HepG2 (cell line): ENCODE measurements around the gene APC2. TPM values are rescaled to one million over a fixed set of nuclear protein-coding genes. Genes with fewer than 3 reads are reported as not detected.

Source experiments
- ATF1 ChIP-seq: IDR thresholded peaks from 2 replicates; pipeline ENCODE4 v1.6.1; 2016; ENCODE audit warnings: mild to moderate bottlenecking, control low read depth
- ATF7 ChIP-seq, 2 experiments: fragments of 450-650 bp in 1 of 2; sonication (generic) in 1 of 2; formaldehyde crosslinking in 1 of 2; IDR thresholded peaks; 2 replicates each; pipeline versions ENCODE4 v1.4.0 to v1.6.1; 2016 to 2020; ENCODE audit warnings: antibody characterized with exemption in 1 of 2, mild to moderate bottlenecking in 1 of 2, missing genetic modification reagents in 1 of 2
- CEBPB ChIP-seq: IDR thresholded peaks from 2 replicates; pipeline ENCODE4 v1.6.1; 2011; ENCODE audit warnings: low read depth, low read length, improper control_type of control experiment, borderline replicate concordance
- NCOA2 ChIP-seq: sonication (generic); formaldehyde crosslinking; IDR thresholded peaks from 2 replicates; pipeline ENCODE4 v1.8.0; 2022; ENCODE audit warnings: inconsistent platforms
- ZEB1 ChIP-seq: IDR thresholded peaks from 2 replicates; pipeline ENCODE4 v1.6.1; 2012; ENCODE audit warnings: mild to moderate bottlenecking, low read depth, inconsistent platforms; ENCODE audit not compliant: insufficient replicate concordance
- ZFP36 ChIP-seq: fragments of 150-350 bp; IDR thresholded peaks from 2 replicates; pipeline ENCODE4 v1.6.1; 2018; ENCODE audit warnings: borderline replicate concordance, low read length, low read depth; ENCODE audit not compliant: partially characterized antibody
- ZNF124 ChIP-seq: sonication (generic); formaldehyde crosslinking; IDR thresholded peaks from 2 replicates; pipeline ENCODE4 v1.4.0; 2020; ENCODE audit warnings: missing genetic modification reagents
- ZNF75D ChIP-seq: sonication (generic); formaldehyde crosslinking; IDR thresholded peaks from 2 replicates; pipeline ENCODE4 v1.8.1; 2023; ENCODE audit warnings: missing genetic modification reagents, mild to moderate bottlenecking, borderline replicate concordance
- ZNF777 ChIP-seq: sonication (generic); formaldehyde crosslinking; IDR thresholded peaks from 2 replicates; pipeline ENCODE4 v1.4.0; 2020; ENCODE audit warnings: missing genetic modification reagents
- polyA plus RNA-seq, 8 experiments: library from polyadenylated mRNA; depleted of rRNA in 3 of 8; stranded (reverse) in 7 of 8; unstranded in 1 of 8; fragments of >200 nt; fragmentation: Illumina TruSeq in 4 of 8; extraction: Trizol in 4 of 8; gene quantifications; 2 replicates each; pipeline versions ENCODE4 v1.2.1 to v1.2.3, GENCODE V29; 2011 to 2016; ENCODE audit warnings: low read depth in 4 of 8, missing spikeins in 1 of 8, mixed read lengths in 1 of 8; ENCODE audit not compliant: insufficient read depth in 1 of 8
- total RNA-seq, 5 experiments: library from RNA; depleted of rRNA; stranded (reverse); fragments of >200 nt; fragmentation: Illumina TruSeq; extraction: Trizol; gene quantifications; 2 replicates each; pipeline ENCODE4 v1.2.3, GENCODE V29; 2016; ENCODE audit warnings: low read depth in 1 of 5
- TF ChIP-seq, protein P1 (sequence below): sonication (generic); formaldehyde crosslinking; IDR thresholded peaks from 2 replicates; pipeline ENCODE4 v1.5.0; 2020; ENCODE audit warnings: mild to moderate bottlenecking, missing genetic modification reagents, borderline replicate concordance
- TF ChIP-seq, protein P2 (sequence below): sonication (generic); formaldehyde crosslinking; IDR thresholded peaks from 2 replicates; pipeline ENCODE4 v1.4.0; 2020; ENCODE audit warnings: mild to moderate bottlenecking, missing genetic modification reagents
- TF ChIP-seq, protein P3 (sequence below): sonication (generic); formaldehyde crosslinking; conservative IDR thresholded peaks from 2 replicates; pipeline ENCODE4 v1.8.1; 2023; ENCODE audit warnings: missing genetic modification reagents
- TF ChIP-seq, protein P4 (sequence below): sonication (generic); formaldehyde crosslinking; IDR thresholded peaks from 2 replicates; pipeline ENCODE4 v1.8.1; 2023; ENCODE audit warnings: mild to moderate bottlenecking, missing genetic modification reagents
- TF ChIP-seq, protein P5 (sequence below), 2 experiments: fragments of 450-650 bp in 1 of 2; sonication (generic) in 1 of 2; formaldehyde crosslinking; IDR thresholded peaks; 2 replicates each; pipeline versions ENCODE4 v1.5.0 to v1.8.0; 2020 to 2022; ENCODE audit warnings: mild to moderate bottlenecking in 1 of 2, missing genetic modification reagents in 1 of 2
- TF ChIP-seq, protein P6 (sequence below): IDR thresholded peaks from 2 replicates; pipeline ENCODE4 v1.6.1; 2016; ENCODE audit warnings: low read depth, control low read depth

The APC2 gene
- total and polyA plus RNA-seq, 2 of the 13 experiments (the other 11 are each of a cell fraction or from before 2014, with no cell fraction given): 0.08 to 0.22 TPM

DNA sequence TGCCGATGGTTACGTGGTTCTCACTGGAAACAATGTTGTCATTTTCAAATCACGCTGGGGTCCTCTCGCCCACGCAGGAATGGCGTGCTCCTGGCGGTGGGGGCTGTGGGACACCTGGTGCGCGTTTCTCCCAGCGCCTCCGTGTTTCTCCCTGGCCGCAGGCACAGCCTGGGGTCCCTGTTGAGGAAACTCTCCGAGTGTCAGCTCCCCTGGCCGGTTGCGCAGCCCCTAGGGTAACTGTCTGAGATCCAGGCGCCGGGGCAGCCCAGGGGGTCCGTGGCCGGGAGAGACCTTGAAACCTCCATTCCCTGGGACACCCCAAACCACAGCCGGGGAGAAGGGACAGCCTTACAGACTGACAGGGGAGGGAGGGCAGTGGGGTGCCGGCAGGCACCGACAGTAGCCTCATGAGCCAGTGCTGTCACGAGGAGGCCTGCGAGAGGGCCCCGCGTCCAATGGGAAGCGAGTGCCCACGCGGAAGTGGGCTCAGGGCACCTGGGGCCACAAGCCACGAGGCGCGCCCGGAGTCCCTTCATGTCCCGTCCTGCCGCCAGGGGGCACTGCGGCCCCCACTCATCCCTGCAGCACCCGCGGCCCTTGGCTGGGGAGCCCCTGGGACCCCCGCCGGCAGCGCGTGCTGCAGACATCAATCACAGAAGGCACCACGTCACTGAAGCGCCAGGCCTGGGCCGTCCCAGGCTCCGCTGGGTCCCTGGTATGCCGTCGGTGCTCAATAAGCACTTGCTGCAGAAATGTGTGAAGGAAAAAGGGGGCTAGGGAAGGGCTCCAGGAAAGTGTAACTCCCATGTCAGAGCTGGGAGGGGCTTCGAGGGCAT, 53.4 kb downstream of the APC2 start (continued):
- TF ChIP-seq, protein P1, sequence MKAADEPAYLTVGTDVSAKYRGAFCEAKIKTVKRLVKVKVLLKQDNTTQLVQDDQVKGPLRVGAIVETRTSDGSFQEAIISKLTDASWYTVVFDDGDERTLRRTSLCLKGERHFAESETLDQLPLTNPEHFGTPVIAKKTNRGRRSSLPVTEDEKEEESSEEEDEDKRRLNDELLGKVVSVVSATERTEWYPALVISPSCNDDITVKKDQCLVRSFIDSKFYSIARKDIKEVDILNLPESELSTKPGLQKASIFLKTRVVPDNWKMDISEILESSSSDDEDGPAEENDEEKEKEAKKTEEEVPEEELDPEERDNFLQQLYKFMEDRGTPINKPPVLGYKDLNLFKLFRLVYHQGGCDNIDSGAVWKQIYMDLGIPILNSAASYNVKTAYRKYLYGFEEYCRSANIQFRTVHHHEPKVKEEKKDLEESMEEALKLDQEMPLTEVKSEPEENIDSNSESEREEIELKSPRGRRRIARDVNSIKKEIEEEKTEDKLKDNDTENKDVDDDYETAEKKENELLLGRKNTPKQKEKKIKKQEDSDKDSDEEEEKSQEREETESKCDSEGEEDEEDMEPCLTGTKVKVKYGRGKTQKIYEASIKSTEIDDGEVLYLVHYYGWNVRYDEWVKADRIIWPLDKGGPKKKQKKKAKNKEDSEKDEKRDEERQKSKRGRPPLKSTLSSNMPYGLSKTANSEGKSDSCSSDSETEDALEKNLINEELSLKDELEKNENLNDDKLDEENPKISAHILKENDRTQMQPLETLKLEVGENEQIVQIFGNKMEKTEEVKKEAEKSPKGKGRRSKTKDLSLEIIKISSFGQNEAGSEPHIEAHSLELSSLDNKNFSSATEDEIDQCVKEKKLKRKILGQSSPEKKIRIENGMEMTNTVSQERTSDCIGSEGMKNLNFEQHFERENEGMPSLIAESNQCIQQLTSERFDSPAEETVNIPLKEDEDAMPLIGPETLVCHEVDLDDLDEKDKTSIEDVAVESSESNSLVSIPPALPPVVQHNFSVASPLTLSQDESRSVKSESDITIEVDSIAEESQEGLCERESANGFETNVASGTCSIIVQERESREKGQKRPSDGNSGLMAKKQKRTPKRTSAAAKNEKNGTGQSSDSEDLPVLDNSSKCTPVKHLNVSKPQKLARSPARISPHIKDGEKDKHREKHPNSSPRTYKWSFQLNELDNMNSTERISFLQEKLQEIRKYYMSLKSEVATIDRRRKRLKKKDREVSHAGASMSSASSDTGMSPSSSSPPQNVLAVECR (CRISPR knock-in tag): peak; percentile 63; the same call in 1 of the 2 replicates
- TF ChIP-seq ATF7 (IDR thresholded peaks at IDR 0.05): no peak
- TF ChIP-seq ATF7 (CRISPR knock-in tag; IDR thresholded peaks at IDR 0.05): no peak
- TF ChIP-seq ZNF124 (CRISPR knock-in tag): no peak
- TF ChIP-seq ATF1 (CRISPR knock-in tag): no peak
- TF ChIP-seq NCOA2: peak; percentile 16; the same call in 1 of the 2 replicates
- TF ChIP-seq ZNF75D (CRISPR knock-in tag): no peak
- TF ChIP-seq ZEB1: no peak
- TF ChIP-seq ZNF777 (CRISPR knock-in tag): no peak
- no peak for TF ChIP-seq CEBPB
- TF ChIP-seq, protein P2, sequence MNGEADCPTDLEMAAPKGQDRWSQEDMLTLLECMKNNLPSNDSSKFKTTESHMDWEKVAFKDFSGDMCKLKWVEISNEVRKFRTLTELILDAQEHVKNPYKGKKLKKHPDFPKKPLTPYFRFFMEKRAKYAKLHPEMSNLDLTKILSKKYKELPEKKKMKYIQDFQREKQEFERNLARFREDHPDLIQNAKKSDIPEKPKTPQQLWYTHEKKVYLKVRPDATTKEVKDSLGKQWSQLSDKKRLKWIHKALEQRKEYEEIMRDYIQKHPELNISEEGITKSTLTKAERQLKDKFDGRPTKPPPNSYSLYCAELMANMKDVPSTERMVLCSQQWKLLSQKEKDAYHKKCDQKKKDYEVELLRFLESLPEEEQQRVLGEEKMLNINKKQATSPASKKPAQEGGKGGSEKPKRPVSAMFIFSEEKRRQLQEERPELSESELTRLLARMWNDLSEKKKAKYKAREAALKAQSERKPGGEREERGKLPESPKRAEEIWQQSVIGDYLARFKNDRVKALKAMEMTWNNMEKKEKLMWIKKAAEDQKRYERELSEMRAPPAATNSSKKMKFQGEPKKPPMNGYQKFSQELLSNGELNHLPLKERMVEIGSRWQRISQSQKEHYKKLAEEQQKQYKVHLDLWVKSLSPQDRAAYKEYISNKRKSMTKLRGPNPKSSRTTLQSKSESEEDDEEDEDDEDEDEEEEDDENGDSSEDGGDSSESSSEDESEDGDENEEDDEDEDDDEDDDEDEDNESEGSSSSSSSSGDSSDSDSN: no peak
- TF ChIP-seq ZFP36: no peak
- TF ChIP-seq, protein P3, sequence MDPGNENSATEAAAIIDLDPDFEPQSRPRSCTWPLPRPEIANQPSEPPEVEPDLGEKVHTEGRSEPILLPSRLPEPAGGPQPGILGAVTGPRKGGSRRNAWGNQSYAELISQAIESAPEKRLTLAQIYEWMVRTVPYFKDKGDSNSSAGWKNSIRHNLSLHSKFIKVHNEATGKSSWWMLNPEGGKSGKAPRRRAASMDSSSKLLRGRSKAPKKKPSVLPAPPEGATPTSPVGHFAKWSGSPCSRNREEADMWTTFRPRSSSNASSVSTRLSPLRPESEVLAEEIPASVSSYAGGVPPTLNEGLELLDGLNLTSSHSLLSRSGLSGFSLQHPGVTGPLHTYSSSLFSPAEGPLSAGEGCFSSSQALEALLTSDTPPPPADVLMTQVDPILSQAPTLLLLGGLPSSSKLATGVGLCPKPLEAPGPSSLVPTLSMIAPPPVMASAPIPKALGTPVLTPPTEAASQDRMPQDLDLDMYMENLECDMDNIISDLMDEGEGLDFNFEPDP (CRISPR knock-in tag): 0 out of 2 replicates have a peak, but pooled peaks have one; percentile 55
- TF ChIP-seq, protein P4, sequence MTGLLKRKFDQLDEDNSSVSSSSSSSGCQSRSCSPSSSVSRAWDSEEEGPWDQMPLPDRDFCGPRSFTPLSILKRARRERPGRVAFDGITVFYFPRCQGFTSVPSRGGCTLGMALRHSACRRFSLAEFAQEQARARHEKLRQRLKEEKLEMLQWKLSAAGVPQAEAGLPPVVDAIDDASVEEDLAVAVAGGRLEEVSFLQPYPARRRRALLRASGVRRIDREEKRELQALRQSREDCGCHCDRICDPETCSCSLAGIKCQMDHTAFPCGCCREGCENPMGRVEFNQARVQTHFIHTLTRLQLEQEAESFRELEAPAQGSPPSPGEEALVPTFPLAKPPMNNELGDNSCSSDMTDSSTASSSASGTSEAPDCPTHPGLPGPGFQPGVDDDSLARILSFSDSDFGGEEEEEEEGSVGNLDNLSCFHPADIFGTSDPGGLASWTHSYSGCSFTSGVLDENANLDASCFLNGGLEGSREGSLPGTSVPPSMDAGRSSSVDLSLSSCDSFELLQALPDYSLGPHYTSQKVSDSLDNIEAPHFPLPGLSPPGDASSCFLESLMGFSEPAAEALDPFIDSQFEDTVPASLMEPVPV (CRISPR knock-in tag): 0 out of 2 replicates have a peak, but pooled peaks have one; percentile 26
- TF ChIP-seq, protein P5, sequence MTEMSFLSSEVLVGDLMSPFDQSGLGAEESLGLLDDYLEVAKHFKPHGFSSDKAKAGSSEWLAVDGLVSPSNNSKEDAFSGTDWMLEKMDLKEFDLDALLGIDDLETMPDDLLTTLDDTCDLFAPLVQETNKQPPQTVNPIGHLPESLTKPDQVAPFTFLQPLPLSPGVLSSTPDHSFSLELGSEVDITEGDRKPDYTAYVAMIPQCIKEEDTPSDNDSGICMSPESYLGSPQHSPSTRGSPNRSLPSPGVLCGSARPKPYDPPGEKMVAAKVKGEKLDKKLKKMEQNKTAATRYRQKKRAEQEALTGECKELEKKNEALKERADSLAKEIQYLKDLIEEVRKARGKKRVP (CRISPR knock-in tag; IDR thresholded peaks at IDR 0.05): no peak
- TF ChIP-seq, protein P6, sequence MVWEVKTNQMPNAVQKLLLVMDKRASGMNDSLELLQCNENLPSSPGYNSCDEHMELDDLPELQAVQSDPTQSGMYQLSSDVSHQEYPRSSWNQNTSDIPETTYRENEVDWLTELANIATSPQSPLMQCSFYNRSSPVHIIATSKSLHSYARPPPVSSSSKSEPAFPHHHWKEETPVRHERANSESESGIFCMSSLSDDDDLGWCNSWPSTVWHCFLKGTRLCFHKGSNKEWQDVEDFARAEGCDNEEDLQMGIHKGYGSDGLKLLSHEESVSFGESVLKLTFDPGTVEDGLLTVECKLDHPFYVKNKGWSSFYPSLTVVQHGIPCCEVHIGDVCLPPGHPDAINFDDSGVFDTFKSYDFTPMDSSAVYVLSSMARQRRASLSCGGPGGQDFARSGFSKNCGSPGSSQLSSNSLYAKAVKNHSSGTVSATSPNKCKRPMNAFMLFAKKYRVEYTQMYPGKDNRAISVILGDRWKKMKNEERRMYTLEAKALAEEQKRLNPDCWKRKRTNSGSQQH (CRISPR knock-in tag): no peak
